ENCODE data around the gene ZFC3H1. TPM values are rescaled to one million over a fixed set of nuclear protein-coding genes. Genes with fewer than 3 reads are reported as not detected.

The ZFC3H1 gene
- polyA plus RNA-seq: 22.3 and 27.6 TPM in 2 replicates

GRCh38 chr12:71663561-71664410 is at the start of gene ZFC3H1, which contains the start of gene THAP2:
Gene ZFC3H1 (minus strand): TSS chr12:71663848. CDS start chr12:71663610, 238 bp downstream.
Gene THAP2 (plus strand): TSS chr12:71664301. CDS start chr12:71664510, 209 bp downstream.

GRCh38 chr12:71685914-71686657 is 22.4 kb upstream of the ZFC3H1 start, which contains the start of gene TMEM19:
Gene TMEM19 (plus strand): TSS chr12:71686082. CDS start chr12:71686681, 599 bp downstream.

Other genes with a start within 250 kb of the ZFC3H1 start
- not detected in 2 replicates for gene LGR5, start 224.1 kb downstream of the ZFC3H1 start, polyA plus RNA-seq
- 7.7 and 12.5 TPM in 2 replicates for gene THAP2, start 453 bp upstream of the ZFC3H1 start, polyA plus RNA-seq
- 6.8 and 10.8 TPM in 2 replicates for gene TMEM19, start 22.2 kb upstream of the ZFC3H1 start, polyA plus RNA-seq
- gene RAB21, start 91.0 kb upstream of the ZFC3H1 start, polyA plus RNA-seq: 13.6 and 22.8 TPM in 2 replicates
- gene TBC1D15, start 175.9 kb upstream of the ZFC3H1 start, polyA plus RNA-seq: 28.6 and 33.2 TPM in 2 replicates

Data from Purkinje cell (primary cell).